A549 (cell line): ENCODE data around the gene PPP2R3B. TPM values are rescaled to one million over a fixed set of nuclear protein-coding genes. Genes with fewer than 3 reads are reported as not detected.
A peak's percentile ranks its signal among the peaks of the same experiment; 100 is the strongest.

Experiments used
- EHMT2 ChIP-seq: fragments of 200-600 bp; sonication (generic); IDR thresholded peaks from 2 replicates; pipeline ENCODE4 v1.6.1; 2016; ENCODE audit warnings: antibody characterized with exemption, low read depth, mild to moderate bottlenecking, moderate library complexity
- FOSB ChIP-seq: fragments of 250-450 bp; sonication (Bioruptor Pico); IDR thresholded peaks from 2 replicates; pipeline ENCODE4 v1.5.0; 2020; ENCODE audit warnings: mild to moderate bottlenecking, moderate library complexity
- FOXS1 ChIP-seq: fragments of 250-450 bp; sonication (Bioruptor Pico); IDR thresholded peaks from 2 replicates; pipeline ENCODE4 v1.5.0; 2020; ENCODE audit warnings: mild to moderate bottlenecking, moderate library complexity
- HDAC2 ChIP-seq: fragments of 200-600 bp; sonication (generic); IDR thresholded peaks from 2 replicates; pipeline ENCODE4 v1.6.1; 2016
- HEYL ChIP-seq: fragments of 250-450 bp; sonication (Bioruptor Pico); IDR thresholded peaks from 2 replicates; pipeline ENCODE4 v1.8.0; 2021; ENCODE audit warnings: mild to moderate bottlenecking, moderate library complexity
- JUN ChIP-seq, 2 experiments: fragments of >200 bp; sonication (Bioruptor Twin); formaldehyde crosslinking; IDR thresholded peaks; 2 replicates in 1 of 2; 3 replicates in 1 of 2; pipeline ENCODE4 v1.6.1; 2016 to 2017
- KDM5A ChIP-seq: fragments of 200-600 bp; sonication (generic); IDR thresholded peaks from 2 replicates; pipeline ENCODE4 v1.6.1; 2016; ENCODE audit warnings: antibody characterized with exemption, mild to moderate bottlenecking
- MAZ ChIP-seq: fragments of 150-350 bp; IDR thresholded peaks from 2 replicates; pipeline ENCODE4 v1.6.1; 2014; ENCODE audit warnings: antibody characterized with exemption, low read depth, low read length, borderline replicate concordance
- RARB ChIP-seq: fragments of 250-450 bp; sonication (Bioruptor Pico); IDR thresholded peaks from 2 replicates; pipeline ENCODE4 v1.8.0; 2021; ENCODE audit warnings: mild to moderate bottlenecking, moderate library complexity
- RFX5 ChIP-seq: fragments of 450-650 bp; IDR thresholded peaks from 2 replicates; pipeline ENCODE4 v1.7.1; 2014; ENCODE audit warnings: antibody characterized with exemption, mild to moderate bottlenecking, moderate library complexity
- RNF2 ChIP-seq: fragments of 200-600 bp; sonication (generic); IDR thresholded peaks from 2 replicates; pipeline ENCODE4 v1.6.1; 2016; ENCODE audit warnings: low read depth, mild to moderate bottlenecking, antibody characterized with exemption, moderate library complexity, borderline replicate concordance
- SMC3 ChIP-seq: fragments of >200 bp; sonication (Bioruptor Twin); formaldehyde crosslinking; IDR thresholded peaks from 3 replicates; pipeline ENCODE4 v1.6.1; 2018; ENCODE audit warnings: inconsistent platforms
- SREBF2 ChIP-seq: fragments of 450-650 bp; IDR thresholded peaks from 2 replicates; pipeline ENCODE4 v1.6.1; 2014; ENCODE audit warnings: mild to moderate bottlenecking, moderate library complexity
- ZNF302 ChIP-seq: fragments of 250-450 bp; sonication (Bioruptor Pico); IDR thresholded peaks from 2 replicates; pipeline ENCODE4 v1.9.0; 2021; ENCODE audit warnings: inconsistent platforms, mild to moderate bottlenecking, moderate library complexity
- polyA plus RNA-seq, 4 experiments: library from polyadenylated mRNA; depleted of rRNA in 3 of 4; stranded (reverse); fragments of >200 nt; fragmentation: RNase III in 1 of 4; extraction: RNeasy Plus Mini Kit Qiagen cat#74134 plus additional on column Dnase treatment in 1 of 4; gene quantifications; 2 replicates in 3 of 4; 3 replicates in 1 of 4; pipeline ENCODE4 v1.2.3, GENCODE V29; 2011 to 2017
- TF ChIP-seq, protein P1 (sequence below): fragments of 250-450 bp; sonication (Bioruptor Pico); IDR thresholded peaks from 2 replicates; pipeline ENCODE4 v1.5.0; 2021; ENCODE audit warnings: mild to moderate bottlenecking, moderate library complexity, borderline replicate concordance
- TF ChIP-seq, protein P2 (sequence below): IDR thresholded peaks from 2 replicates; pipeline ENCODE4 v1.6.1; 2012; ENCODE audit warnings: low read depth, borderline replicate concordance
- TF ChIP-seq, protein P3 (sequence below): fragments of >200 bp; sonication (Bioruptor Twin); formaldehyde crosslinking; IDR thresholded peaks from 3 replicates; pipeline ENCODE4 v1.5.1; 2016
- TF ChIP-seq, protein P4 (sequence below): fragments of 200-600 bp; sonication (generic); IDR thresholded peaks from 2 replicates; pipeline ENCODE4 v1.6.1; 2016; ENCODE audit warnings: antibody characterized with exemption, mild to moderate bottlenecking, moderate library complexity
- TF ChIP-seq, protein P5 (sequence below): fragments of >200 bp; sonication (Bioruptor Twin); formaldehyde crosslinking; IDR thresholded peaks from 3 replicates; pipeline ENCODE4 v1.6.1; 2016
- TF ChIP-seq, protein P6 (sequence below): IDR thresholded peaks from 2 replicates; pipeline ENCODE4 v1.6.1; 2012

The PPP2R3B gene
- polyA plus RNA-seq, 2 of the 4 experiments (the other 2 are of a cell fraction), result 12.6 to 29.6 TPM

DNA sequence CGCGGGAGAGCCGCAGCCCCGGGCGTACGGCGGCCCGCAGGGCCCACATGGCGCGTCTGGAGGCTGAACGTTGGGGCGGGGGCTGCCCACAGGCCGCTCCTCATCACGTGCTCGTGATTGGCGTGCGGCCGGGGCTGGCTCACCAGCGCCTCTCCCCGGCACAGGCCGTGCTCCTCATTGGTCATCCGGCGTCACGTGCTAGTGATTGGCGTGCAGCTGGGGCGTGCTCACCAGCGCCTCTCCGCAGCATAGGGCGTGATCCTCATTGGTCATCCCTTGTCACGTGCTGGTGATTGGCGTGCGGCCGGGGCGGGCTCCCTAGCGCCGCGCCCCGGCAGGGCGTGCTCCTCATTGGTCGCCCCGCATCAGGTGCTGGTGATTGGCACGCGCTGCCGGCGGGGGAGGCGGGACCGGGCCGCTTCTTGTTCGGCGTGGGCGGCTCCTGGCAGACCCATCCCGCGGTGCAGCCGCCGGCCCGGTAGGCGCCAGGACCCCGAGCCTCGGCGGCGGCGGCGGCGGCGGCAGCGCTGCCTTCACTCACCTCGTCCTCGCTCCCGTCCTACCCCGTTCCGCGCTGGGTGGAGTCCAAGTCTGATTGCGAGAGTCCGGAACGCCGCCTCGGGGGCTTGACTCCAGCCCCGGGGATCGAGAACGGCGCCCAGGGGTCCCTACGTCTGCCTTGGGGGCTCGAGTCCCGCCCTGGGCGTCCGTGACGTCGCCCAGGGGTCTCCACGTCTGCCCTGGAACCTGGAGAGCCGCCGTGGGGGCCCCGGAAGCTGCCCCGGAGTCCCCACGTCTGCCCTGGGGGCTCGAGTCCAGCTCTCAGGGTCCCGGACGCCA is 67.7 kb downstream of the PPP2R3B start, which contains the start of gene GTPBP6 (continued):
- TF ChIP-seq, protein P1, sequence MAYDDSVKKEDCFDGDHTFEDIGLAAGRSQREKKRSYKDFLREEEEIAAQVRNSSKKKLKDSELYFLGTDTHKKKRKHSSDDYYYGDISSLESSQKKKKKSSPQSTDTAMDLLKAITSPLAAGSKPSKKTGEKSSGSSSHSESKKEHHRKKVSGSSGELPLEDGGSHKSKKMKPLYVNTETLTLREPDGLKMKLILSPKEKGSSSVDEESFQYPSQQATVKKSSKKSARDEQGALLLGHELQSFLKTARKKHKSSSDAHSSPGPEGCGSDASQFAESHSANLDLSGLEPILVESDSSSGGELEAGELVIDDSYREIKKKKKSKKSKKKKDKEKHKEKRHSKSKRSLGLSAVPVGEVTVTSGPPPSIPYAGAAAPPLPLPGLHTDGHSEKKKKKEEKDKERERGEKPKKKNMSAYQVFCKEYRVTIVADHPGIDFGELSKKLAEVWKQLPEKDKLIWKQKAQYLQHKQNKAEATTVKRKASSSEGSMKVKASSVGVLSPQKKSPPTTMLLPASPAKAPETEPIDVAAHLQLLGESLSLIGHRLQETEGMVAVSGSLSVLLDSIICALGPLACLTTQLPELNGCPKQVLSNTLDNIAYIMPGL (CRISPR knock-in tag), result no peak
- TF ChIP-seq, protein P2, sequence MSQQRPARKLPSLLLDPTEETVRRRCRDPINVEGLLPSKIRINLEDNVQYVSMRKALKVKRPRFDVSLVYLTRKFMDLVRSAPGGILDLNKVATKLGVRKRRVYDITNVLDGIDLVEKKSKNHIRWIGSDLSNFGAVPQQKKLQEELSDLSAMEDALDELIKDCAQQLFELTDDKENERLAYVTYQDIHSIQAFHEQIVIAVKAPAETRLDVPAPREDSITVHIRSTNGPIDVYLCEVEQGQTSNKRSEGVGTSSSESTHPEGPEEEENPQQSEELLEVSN, result peak; percentile 26; the same call in 1 of the 2 replicates
- TF ChIP-seq, protein P3, sequence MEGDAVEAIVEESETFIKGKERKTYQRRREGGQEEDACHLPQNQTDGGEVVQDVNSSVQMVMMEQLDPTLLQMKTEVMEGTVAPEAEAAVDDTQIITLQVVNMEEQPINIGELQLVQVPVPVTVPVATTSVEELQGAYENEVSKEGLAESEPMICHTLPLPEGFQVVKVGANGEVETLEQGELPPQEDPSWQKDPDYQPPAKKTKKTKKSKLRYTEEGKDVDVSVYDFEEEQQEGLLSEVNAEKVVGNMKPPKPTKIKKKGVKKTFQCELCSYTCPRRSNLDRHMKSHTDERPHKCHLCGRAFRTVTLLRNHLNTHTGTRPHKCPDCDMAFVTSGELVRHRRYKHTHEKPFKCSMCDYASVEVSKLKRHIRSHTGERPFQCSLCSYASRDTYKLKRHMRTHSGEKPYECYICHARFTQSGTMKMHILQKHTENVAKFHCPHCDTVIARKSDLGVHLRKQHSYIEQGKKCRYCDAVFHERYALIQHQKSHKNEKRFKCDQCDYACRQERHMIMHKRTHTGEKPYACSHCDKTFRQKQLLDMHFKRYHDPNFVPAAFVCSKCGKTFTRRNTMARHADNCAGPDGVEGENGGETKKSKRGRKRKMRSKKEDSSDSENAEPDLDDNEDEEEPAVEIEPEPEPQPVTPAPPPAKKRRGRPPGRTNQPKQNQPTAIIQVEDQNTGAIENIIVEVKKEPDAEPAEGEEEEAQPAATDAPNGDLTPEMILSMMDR, result no peak; the same call in 2 of the 3 replicates
- TF ChIP-seq MAZ, result 0 out of 2 replicates have a peak, but pooled peaks have one; percentile 10
- TF ChIP-seq FOSB (CRISPR knock-in tag), result no peak
- TF ChIP-seq, protein P4, sequence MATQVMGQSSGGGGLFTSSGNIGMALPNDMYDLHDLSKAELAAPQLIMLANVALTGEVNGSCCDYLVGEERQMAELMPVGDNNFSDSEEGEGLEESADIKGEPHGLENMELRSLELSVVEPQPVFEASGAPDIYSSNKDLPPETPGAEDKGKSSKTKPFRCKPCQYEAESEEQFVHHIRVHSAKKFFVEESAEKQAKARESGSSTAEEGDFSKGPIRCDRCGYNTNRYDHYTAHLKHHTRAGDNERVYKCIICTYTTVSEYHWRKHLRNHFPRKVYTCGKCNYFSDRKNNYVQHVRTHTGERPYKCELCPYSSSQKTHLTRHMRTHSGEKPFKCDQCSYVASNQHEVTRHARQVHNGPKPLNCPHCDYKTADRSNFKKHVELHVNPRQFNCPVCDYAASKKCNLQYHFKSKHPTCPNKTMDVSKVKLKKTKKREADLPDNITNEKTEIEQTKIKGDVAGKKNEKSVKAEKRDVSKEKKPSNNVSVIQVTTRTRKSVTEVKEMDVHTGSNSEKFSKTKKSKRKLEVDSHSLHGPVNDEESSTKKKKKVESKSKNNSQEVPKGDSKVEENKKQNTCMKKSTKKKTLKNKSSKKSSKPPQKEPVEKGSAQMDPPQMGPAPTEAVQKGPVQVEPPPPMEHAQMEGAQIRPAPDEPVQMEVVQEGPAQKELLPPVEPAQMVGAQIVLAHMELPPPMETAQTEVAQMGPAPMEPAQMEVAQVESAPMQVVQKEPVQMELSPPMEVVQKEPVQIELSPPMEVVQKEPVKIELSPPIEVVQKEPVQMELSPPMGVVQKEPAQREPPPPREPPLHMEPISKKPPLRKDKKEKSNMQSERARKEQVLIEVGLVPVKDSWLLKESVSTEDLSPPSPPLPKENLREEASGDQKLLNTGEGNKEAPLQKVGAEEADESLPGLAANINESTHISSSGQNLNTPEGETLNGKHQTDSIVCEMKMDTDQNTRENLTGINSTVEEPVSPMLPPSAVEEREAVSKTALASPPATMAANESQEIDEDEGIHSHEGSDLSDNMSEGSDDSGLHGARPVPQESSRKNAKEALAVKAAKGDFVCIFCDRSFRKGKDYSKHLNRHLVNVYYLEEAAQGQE, result no peak
- no peak for TF ChIP-seq HEYL (CRISPR knock-in tag)
- TF ChIP-seq FOXS1 (CRISPR knock-in tag), result no peak
- TF ChIP-seq, protein P5, sequence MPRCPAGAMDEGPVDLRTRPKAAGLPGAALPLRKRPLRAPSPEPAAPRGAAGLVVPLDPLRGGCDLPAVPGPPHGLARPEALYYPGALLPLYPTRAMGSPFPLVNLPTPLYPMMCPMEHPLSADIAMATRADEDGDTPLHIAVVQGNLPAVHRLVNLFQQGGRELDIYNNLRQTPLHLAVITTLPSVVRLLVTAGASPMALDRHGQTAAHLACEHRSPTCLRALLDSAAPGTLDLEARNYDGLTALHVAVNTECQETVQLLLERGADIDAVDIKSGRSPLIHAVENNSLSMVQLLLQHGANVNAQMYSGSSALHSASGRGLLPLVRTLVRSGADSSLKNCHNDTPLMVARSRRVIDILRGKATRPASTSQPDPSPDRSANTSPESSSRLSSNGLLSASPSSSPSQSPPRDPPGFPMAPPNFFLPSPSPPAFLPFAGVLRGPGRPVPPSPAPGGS, result peak; percentile 74; the same call in 2 of the 3 replicates
- TF ChIP-seq EHMT2, result no peak
- TF ChIP-seq SREBF2, result no peak
- TF ChIP-seq RARB (CRISPR knock-in tag), result no peak
- TF ChIP-seq SMC3, result no peak
- TF ChIP-seq KDM5A, result no peak
- TF ChIP-seq HDAC2, result no peak
- 0 out of 2 replicates have a peak, but pooled peaks have one; percentile 31 for TF ChIP-seq RFX5
- TF ChIP-seq RNF2, result no peak
- TF ChIP-seq JUN (IDR thresholded peaks at IDR 0.05), result peak; percentile 9 to 70; a peak in 4 of 5 replicates
- TF ChIP-seq, protein P6, sequence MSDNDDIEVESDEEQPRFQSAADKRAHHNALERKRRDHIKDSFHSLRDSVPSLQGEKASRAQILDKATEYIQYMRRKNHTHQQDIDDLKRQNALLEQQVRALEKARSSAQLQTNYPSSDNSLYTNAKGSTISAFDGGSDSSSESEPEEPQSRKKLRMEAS, result peak; percentile 92
- no peak for TF ChIP-seq ZNF302
